KG1 (cell line): ENCODE measurements around the gene PLCB4.

ENCODE experiments used
- DNase-seq: peaks from one replicate; lab custom pipeline; 2025; lab: John Stamatoyannopoulos, UW

PLCB4 gene

GRCh38 chr20:9179193-9179802 lies 110.4 kb downstream of the PLCB4 start:
- DNase-seq = no peak

GRCh38 chr20:9179867-9180266 lies 111.0 kb downstream of the PLCB4 start:
- no peak for DNase-seq

- DNase-seq = no peak
These were observed 111.8 kb downstream of the PLCB4 start for GRCh38 chr20:9180481-9181257.

GRCh38 chr20:9185511-9185910 lies 116.6 kb downstream of the PLCB4 start:
- no peak for DNase-seq

- DNase-seq = no peak
These were observed 117.5 kb downstream of the PLCB4 start for GRCh38 chr20:9186396-9186795.

- DNase-seq = no peak
These were observed 126.1 kb downstream of the PLCB4 start for GRCh38 chr20:9195031-9195430.

- DNase-seq = no peak
These were observed 127.2 kb downstream of the PLCB4 start for GRCh38 chr20:9196110-9196509.

- no peak for DNase-seq
These were observed 129.6 kb downstream of the PLCB4 start for GRCh38 chr20:9198460-9198859.

GRCh38 chr20:9200196-9200595 lies 131.3 kb downstream of the PLCB4 start:
- DNase-seq = no peak

GRCh38 chr20:9200620-9201019 lies 131.7 kb downstream of the PLCB4 start:
- no peak for DNase-seq

- peak; percentile 5 for DNase-seq
These were observed 133.7 kb downstream of the PLCB4 start for GRCh38 chr20:9202420-9203080.

- DNase-seq = no peak
These were observed 134.2 kb downstream of the PLCB4 start for GRCh38 chr20:9203081-9203447.

- DNase-seq = no peak
These were observed 136.1 kb downstream of the PLCB4 start for GRCh38 chr20:9204979-9205378.

- DNase-seq = no peak
These were observed 137.6 kb downstream of the PLCB4 start for GRCh38 chr20:9206486-9206885.

GRCh38 chr20:9207253-9207652 lies 138.4 kb downstream of the PLCB4 start:
- DNase-seq = no peak

- no peak for DNase-seq
These were observed 141.5 kb downstream of the PLCB4 start for GRCh38 chr20:9210356-9210755.

GRCh38 chr20:9211016-9211760 lies 142.3 kb downstream of the PLCB4 start:
- DNase-seq = no peak

GRCh38 chr20:9212735-9213134 lies 143.8 kb downstream of the PLCB4 start:
- no peak for DNase-seq

- no peak for DNase-seq
These were observed 145.8 kb downstream of the PLCB4 start for GRCh38 chr20:9214685-9215084.

GRCh38 chr20:9215539-9215938 lies 146.7 kb downstream of the PLCB4 start:
- DNase-seq = no peak

- no peak for DNase-seq
These were observed 149.7 kb downstream of the PLCB4 start for GRCh38 chr20:9218531-9218961.

GRCh38 chr20:9220874-9221547 lies 152.1 kb downstream of the PLCB4 start:
- no peak for DNase-seq
